AG04449 (cell line): ENCODE data around the gene PIK3C3.

ENCODE experiments used
- CTCF ChIA-PET: fragments of 350-600 bp; formaldehyde crosslinking; extraction: SDS; loops from one replicate; lab custom pipeline; 2021; ENCODE audit warnings: antibody characterized with exemption; lab: Yijun Ruan, JAX
- POLR2A ChIA-PET: fragments of 400-600, 350-600 bp; formaldehyde crosslinking; extraction: SDS; loops from one replicate; lab custom pipeline; 2020; ENCODE audit warnings: antibody characterized with exemption, inconsistent platforms; lab: Yijun Ruan, JAX
- DNase-seq: peaks from one replicate; pipeline ENCODE4 v3.0.0-alpha.2; 2010; ENCODE audit warnings: low read depth, low spot score
- H3K4me3 ChIP-seq: 2 replicates; pipeline ENCODE4 v1.5.1; 2011; ENCODE audit warnings: low read depth, mild to moderate bottlenecking, control low read depth, low read length
- CTCF ChIP-seq: IDR thresholded peaks from one replicate; pipeline ENCODE4 v1.5.1; 2011; ENCODE audit warnings: mild to moderate bottlenecking, moderate library complexity, low read length, control low read depth, inconsistent platforms; ENCODE audit not compliant: insufficient read depth; ENCODE audit errors: missing control alignments

PIK3C3 gene

DNA sequence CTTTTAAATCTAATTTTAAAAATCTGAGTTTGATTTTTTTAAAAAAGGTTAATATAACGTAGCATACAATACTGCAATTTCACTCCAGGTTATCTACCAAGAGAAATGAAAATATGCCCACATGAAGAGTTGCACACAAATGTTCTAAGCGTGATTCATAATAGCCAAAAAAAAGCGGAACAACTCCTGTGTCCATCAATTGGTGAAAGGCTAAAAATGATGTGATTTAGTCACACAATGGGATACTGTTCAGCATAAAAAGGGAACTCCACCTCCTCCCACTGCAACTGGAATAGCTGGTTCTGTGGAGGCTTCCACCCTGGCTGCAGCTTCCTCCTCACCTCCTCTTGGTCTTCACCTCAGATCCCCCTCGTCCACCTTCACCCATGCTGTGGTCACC is 132.8 kb downstream of the PIK3C3 start:
- CTCF ChIA-PET = interaction anchor here (1.7 kb wide), 1 partner anchor 34 kb away, joined by 7 read pairs; no protein-coding TSS in a partner anchor

DNA sequence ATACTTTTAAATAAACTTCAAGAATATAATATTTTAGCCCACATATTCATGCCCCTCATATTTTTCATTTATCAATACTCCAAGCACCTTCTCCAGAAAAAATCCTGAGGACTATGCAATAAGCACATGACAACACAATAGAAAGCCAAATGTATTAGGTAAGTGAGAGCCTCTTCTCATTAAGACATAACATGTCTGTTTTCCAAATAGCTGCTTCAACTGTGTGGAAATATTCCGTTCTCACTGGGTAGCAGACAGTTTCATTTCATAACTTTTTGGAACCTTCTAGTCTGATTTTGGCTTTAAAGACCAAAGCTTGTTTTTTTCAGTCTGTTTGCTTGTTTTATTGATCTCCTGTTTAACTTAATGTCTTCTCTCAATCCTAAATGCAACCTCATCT is 137.8 kb downstream of the PIK3C3 start:
- ChIA-PET POLR2A (no interaction called here), CTCF (interaction anchor here (0.8 to 1.3 kb wide), 3 partner anchors 9 to 62 kb away, joined by 3 to 6 read pairs (median 3); no protein-coding TSS in a partner anchor)
- DNase-seq = no peak
- H3K4me3 ChIP-seq = no peak overlapping the region
- TF ChIP-seq CTCF = no peak

More for the DNA sequence above, 132.8 kb downstream of the PIK3C3 start:
- TF ChIP-seq CTCF = no peak
- H3K4me3 ChIP-seq = no peak overlapping the region
- POLR2A ChIA-PET = no interaction called here
- DNase-seq = no peak

- H3K4me3 ChIP-seq = no peak overlapping the region
- ChIA-PET CTCF (no interaction called here), POLR2A (no interaction called here)
- no peak for DNase-seq
- no peak for TF ChIP-seq CTCF
Observed at GRCh38 chr18:42094875-42095274, 139.8 kb downstream of the PIK3C3 start.

DNA sequence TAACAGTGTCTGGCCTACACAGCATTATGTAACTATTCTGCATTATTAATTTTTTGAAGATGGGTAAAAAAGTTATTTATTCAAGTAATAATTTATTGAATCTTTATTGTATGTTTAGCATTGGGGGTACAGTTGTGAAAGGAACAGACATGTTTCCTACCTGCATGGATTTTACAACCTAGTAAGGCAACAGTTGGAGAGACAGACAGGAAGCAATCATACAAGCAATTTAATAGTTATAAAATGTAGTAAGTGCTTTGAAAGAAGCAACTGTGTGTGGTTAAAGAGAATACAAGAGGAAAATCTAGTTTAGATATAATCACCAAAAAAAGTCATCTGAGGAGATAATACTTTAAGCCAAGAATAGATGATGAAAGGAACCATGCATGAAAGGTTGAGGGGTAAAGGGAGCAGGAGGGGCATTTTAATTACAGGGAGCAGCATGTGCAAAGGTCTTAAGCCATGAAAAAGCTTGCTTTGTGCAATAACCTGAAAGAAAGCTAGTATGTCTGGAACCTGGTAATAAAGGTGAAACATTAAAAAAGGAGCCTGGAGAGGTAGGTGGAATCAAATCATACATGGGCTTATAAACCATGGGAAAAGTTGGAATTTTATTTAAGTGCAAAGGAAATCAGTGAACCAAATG is 140.8 kb downstream of the PIK3C3 start:
- CTCF ChIA-PET = interaction anchor here (0.9 kb wide), 1 partner anchor 43 kb away, joined by 4 read pairs; no protein-coding TSS in a partner anchor

GRCh38 chr18:42100248-42100647 is 145.2 kb downstream of the PIK3C3 start:
- POLR2A ChIA-PET = no interaction called here
- no peak for TF ChIP-seq CTCF
- CTCF ChIA-PET = interaction anchor here (1.7 to 3.1 kb wide), 2 partner anchors 10 to 14 kb away, joined by 5 to 14 read pairs; no protein-coding TSS in a partner anchor
- no peak for DNase-seq
- H3K4me3 ChIP-seq = no peak overlapping the region

More for the DNA sequence above, 140.8 kb downstream of the PIK3C3 start:
- DNase-seq = no peak
- POLR2A ChIA-PET = no interaction called here
- no peak overlapping the region for H3K4me3 ChIP-seq
- TF ChIP-seq CTCF = no peak

GRCh38 chr18:42100911-42101310 is 145.9 kb downstream of the PIK3C3 start:
- no peak overlapping the region for H3K4me3 ChIP-seq
- ChIA-PET CTCF (interaction anchor here (1.7 to 2.4 kb wide), 2 partner anchors 10 to 13 kb away, joined by 5 to 17 read pairs; no protein-coding TSS in a partner anchor), POLR2A (no interaction called here)
- no peak for TF ChIP-seq CTCF
- DNase-seq = no peak
